PC-3 (cell line): ENCODE measurements around the gene LRP1B. TPM values are rescaled to one million over a fixed set of nuclear protein-coding genes. Genes with fewer than 3 reads are reported as not detected.

Experiments
- ATAC-seq: fragments of 200-7000 bp; cut with Tn5 transposase; 2 replicates; pipeline ENCODE4 v1.9.1; 2020; ENCODE audit warnings: mild to moderate bottlenecking, moderate library complexity
- BruUV-seq: library from RNA; stranded (reverse); fragments of 400-500 nt; replicated peaks from 2 replicates; lab custom pipeline; 2021; lab: Mats Ljungman, UMichigan
- CTCF ChIA-PET: fragments of 300-600 bp; sonication (Branson Sonifier 250); formaldehyde crosslinking; loops from one replicate; lab custom pipeline; 2022; ENCODE audit warnings: antibody characterized with exemption; lab: Charles Lee
- POLR2A ChIA-PET: fragments of 300-600 bp; sonication (Branson Sonifier 250); formaldehyde crosslinking; loops from one replicate; lab custom pipeline; 2022; ENCODE audit warnings: antibody characterized with exemption; ENCODE audit not compliant: unreplicated experiment; lab: Charles Lee
- DNase-seq: peaks from one replicate; pipeline ENCODE4 v3.0.0-alpha.2; 2015
- H2AFZ ChIP-seq: fragments of 300-600 bp; sonication (generic); 2 replicates; pipeline ENCODE4 v1.6.0; 2016; ENCODE audit warnings: antibody characterized with exemption, low read length
- H3F3A ChIP-seq: fragments of 300-600 bp; sonication (generic); one replicate; pipeline ENCODE4 v1.6.0; 2017; ENCODE audit warnings: antibody characterized with exemption, low read length, control low read depth, mild to moderate bottlenecking; ENCODE audit not compliant: unreplicated experiment
- H3K27ac ChIP-seq: fragments of 300-600 bp; sonication (generic); 2 replicates; pipeline ENCODE4 v1.5.1; 2016; ENCODE audit warnings: mild to moderate bottlenecking, low read length
- H3K27me3 ChIP-seq: fragments of 300-600 bp; sonication (generic); 2 replicates; pipeline ENCODE4 v1.6.1; 2016; ENCODE audit warnings: low read length, mixed read lengths
- H3K36me3 ChIP-seq: fragments of 300-600 bp; sonication (generic); 2 replicates; pipeline ENCODE4 v1.6.1; 2016; ENCODE audit warnings: low read depth, mixed run types, low read length, mixed read lengths
- H3K4me1 ChIP-seq: fragments of 300-600 bp; sonication (generic); 2 replicates; pipeline ENCODE4 v1.5.1; 2016; ENCODE audit warnings: low read length; ENCODE audit not compliant: insufficient read depth
- H3K4me2 ChIP-seq: fragments of 300-600 bp; sonication (generic); 2 replicates; pipeline ENCODE4 v1.6.0; 2016; ENCODE audit warnings: low read length
- H3K4me3 ChIP-seq: fragments of 300-600 bp; sonication (generic); 2 replicates; pipeline ENCODE4 v1.5.1; 2016; ENCODE audit warnings: mild to moderate bottlenecking, low read length, mixed read lengths
- H3K79me2 ChIP-seq: fragments of 300-600 bp; sonication (generic); 2 replicates; pipeline ENCODE4 v1.6.1; 2017; ENCODE audit warnings: low read length, mixed read lengths
- H3K9ac ChIP-seq: fragments of 300-600 bp; sonication (generic); 2 replicates; pipeline ENCODE4 v1.6.0; 2016; ENCODE audit warnings: mild to moderate bottlenecking, low read length
- H3K9me2 ChIP-seq: fragments of 300-600 bp; sonication (generic); replicated peaks from 2 replicates; pipeline ENCODE4 v1.6.1; 2016; ENCODE audit warnings: mixed run types, low read length, mixed read lengths
- H3K9me3 ChIP-seq: fragments of 300-600 bp; sonication (generic); 2 replicates; pipeline ENCODE4 v1.6.1; 2016; ENCODE audit warnings: low read length, mixed read lengths
- H4K20me1 ChIP-seq: fragments of 300-600 bp; sonication (generic); 2 replicates; pipeline ENCODE4 v1.6.1; 2016; ENCODE audit warnings: low read length, mixed read lengths
- EZH2 ChIP-seq: fragments of 300-600 bp; sonication (generic); IDR thresholded peaks from one replicate; pipeline ENCODE4 v1.6.1; 2017; ENCODE audit warnings: antibody characterized with exemption, mild to moderate bottlenecking, low read length; ENCODE audit not compliant: unreplicated experiment
- EZH2phosphoT487 ChIP-seq: fragments of 300-600 bp; sonication (generic); IDR thresholded peaks from 2 replicates; pipeline ENCODE4 v1.6.1; 2018; ENCODE audit warnings: mild to moderate bottlenecking, antibody characterized with exemption, low read length, borderline replicate concordance
- intact Hi-C: fragments of 100-400 bp; cut with micrococcal nuclease; formaldehyde crosslinking; loops from 2 replicates; pipeline ENCODE4 v1.9.0; 2023
- total RNA-seq: library from RNA; depleted of rRNA; stranded (reverse); fragments of >200 nt; gene quantifications from 2 replicates; pipeline ENCODE4 v1.2.3, GENCODE V29; 2014
- TF ChIP-seq, protein P1 (sequence below): fragments of 300-600 bp; sonication (generic); conservative IDR thresholded peaks from 2 replicates; pipeline ENCODE4 v1.5.1; 2017; ENCODE audit warnings: antibody characterized with exemption, low read depth, mild to moderate bottlenecking, low read length

Gene LRP1B
- total RNA-seq, 1 experiment from 2014 or later: 0.04 TPM

DNA sequence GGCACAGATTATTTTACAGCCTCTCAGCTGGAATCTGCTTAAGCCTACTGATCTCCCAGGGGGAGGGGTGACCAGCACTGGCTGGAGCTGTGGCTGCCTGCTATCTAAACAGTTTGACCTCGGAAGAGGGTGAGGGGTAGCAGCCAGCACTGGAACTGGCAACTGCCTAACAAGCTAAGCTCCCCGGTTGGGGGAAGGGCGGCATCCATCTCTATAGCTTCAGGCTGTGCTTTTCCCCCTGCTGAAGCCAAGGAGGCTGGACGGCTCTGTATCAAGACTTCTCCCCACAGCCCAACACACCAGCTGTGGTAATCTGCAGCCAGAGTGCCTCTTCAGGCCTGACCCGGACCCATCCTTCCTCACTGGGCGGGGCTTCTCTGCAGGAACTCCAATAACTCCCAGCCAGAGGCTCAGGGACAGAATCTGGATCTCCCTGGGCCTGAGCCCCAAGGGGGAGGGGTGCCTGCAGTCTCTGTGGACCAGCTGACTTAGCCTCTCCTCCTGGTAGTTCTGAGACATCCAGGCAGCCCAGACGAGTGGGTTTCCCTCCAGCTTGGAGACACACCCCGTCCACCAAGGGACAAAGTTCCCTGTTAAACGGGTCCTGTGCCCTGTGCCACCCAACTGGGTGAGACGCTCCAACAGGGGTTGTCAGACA is 560.2 kb downstream of the LRP1B start:
- Histone ChIP-seq H3K27ac (no peak overlapping the region), H3K9me2 (no peaks in the 10 kb centered on the region), H3F3A (no peaks in the 10 kb centered on the region), H3K4me3 (no peak overlapping the region), H3K4me1 (peaks cover 4% of the 10 kb centered on the region; the same call in 1 of the 2 replicates), H3K36me3 (no peaks in the 10 kb centered on the region), H3K79me2 (no peaks in the 10 kb centered on the region), H3K4me2 (no peak overlapping the region), H3K9ac (no peak overlapping the region), H2AFZ (no peak overlapping the region), H4K20me1 (no peaks in the 10 kb centered on the region), H3K9me3 (no peaks in the 10 kb centered on the region), H3K27me3 (no peaks in the 10 kb centered on the region)
- POLR2A ChIA-PET: no interaction called here
- CTCF ChIA-PET: no interaction called here
- DNase-seq (no peak), ATAC-seq (no peak)
- intact Hi-C loops: no loop called here
- TF ChIP-seq EZH2 (no peak), EZH2phosphoT487 (no peak)
- TF ChIP-seq, protein P1, sequence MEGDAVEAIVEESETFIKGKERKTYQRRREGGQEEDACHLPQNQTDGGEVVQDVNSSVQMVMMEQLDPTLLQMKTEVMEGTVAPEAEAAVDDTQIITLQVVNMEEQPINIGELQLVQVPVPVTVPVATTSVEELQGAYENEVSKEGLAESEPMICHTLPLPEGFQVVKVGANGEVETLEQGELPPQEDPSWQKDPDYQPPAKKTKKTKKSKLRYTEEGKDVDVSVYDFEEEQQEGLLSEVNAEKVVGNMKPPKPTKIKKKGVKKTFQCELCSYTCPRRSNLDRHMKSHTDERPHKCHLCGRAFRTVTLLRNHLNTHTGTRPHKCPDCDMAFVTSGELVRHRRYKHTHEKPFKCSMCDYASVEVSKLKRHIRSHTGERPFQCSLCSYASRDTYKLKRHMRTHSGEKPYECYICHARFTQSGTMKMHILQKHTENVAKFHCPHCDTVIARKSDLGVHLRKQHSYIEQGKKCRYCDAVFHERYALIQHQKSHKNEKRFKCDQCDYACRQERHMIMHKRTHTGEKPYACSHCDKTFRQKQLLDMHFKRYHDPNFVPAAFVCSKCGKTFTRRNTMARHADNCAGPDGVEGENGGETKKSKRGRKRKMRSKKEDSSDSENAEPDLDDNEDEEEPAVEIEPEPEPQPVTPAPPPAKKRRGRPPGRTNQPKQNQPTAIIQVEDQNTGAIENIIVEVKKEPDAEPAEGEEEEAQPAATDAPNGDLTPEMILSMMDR: no peak
- no TSS peak for BruUV-seq

DNA sequence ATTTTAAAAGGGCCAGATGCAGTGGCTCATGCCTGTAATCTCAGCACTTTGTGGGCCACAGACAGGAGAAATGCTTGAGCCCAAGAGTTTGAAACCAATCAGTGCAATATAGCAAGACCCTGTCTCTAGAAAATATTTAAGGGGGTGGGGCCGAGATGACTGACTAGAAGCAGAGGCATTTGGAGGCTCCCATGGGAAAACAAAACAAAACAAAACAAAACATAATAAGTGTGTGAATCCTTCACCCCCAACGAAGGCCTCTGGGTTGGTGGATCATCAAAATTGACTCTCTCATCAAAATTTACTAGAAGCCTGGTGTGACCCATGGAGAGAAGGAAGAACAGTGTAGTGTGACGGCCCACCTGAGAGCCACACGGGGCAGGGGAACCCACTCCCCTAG is 560.9 kb downstream of the LRP1B start:
- no peaks in the 10 kb centered on the region for H3F3A ChIP-seq
- intact Hi-C loops: no loop called here
- no peaks in the 10 kb centered on the region for H3K79me2 ChIP-seq
- no peaks in the 10 kb centered on the region for H3K27me3 ChIP-seq
- H3K4me2 ChIP-seq: no peak overlapping the region
- POLR2A ChIA-PET: no interaction called here
- BruUV-seq: no TSS peak
- TF ChIP-seq, protein P1: no peak
- TF ChIP-seq EZH2 (no peak), EZH2phosphoT487 (no peak)
- peaks cover 11% of the 10 kb centered on the region for H3K4me1 ChIP-seq
- no peaks in the 10 kb centered on the region for H4K20me1 ChIP-seq
- H3K4me3 ChIP-seq: no peak overlapping the region
- no peaks in the 10 kb centered on the region for H3K9me3 ChIP-seq
- no peak overlapping the region for H2AFZ ChIP-seq
- no peak overlapping the region for H3K27ac ChIP-seq
- CTCF ChIA-PET: no interaction called here
- no peak for ATAC-seq
- H3K36me3 ChIP-seq: no peaks in the 10 kb centered on the region
- no peak overlapping the region for H3K9ac ChIP-seq
- no peak for DNase-seq
- no peaks in the 10 kb centered on the region for H3K9me2 ChIP-seq

DNA sequence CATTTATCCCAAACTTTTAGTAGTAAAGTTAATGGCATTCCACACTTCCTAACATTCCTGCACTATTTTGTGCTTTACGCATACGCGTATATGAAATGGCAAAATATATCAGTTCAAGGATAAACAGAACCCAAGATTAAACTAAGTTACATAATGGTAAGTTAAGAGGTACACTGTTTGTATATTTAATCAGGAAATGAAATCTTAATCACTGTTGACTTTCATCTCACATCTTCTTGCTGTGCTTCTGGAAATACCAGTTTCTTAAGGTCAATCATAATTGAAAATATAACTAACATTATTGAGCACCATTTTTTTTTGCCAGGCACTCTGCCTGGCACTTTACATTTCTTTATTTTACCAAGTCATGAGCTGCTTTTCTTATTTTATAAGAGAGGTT is 565.2 kb downstream of the LRP1B start:
- Histone ChIP-seq H2AFZ (no peak overlapping the region), H3K27ac (no peak overlapping the region), H3F3A (no peaks in the 10 kb centered on the region), H3K4me3 (no peak overlapping the region), H3K9ac (no peak overlapping the region), H4K20me1 (no peaks in the 10 kb centered on the region), H3K9me2 (no peaks in the 10 kb centered on the region), H3K27me3 (no peaks in the 10 kb centered on the region), H3K79me2 (no peaks in the 10 kb centered on the region), H3K9me3 (no peaks in the 10 kb centered on the region), H3K4me2 (peak overlapping the region; percentile 29; the same call in 1 of the 2 replicates), H3K4me1 (peaks cover 11% of the 10 kb centered on the region), H3K36me3 (no peaks in the 10 kb centered on the region)
- POLR2A ChIA-PET: no interaction called here
- TF ChIP-seq EZH2: no peak
- TF ChIP-seq, protein P1: no peak
- no peak for TF ChIP-seq EZH2phosphoT487
- CTCF ChIA-PET: no interaction called here
- intact Hi-C loops: no loop called here
- ATAC-seq: peak; percentile 67
- no TSS peak for BruUV-seq
- peak; percentile 46 for DNase-seq
